ENCODE measurements around the gene SLFN12L.

- TF ChIP-seq IRF2 (CRISPR knock-in tag; IDR thresholded peaks at IDR 0.05; ENCODE audit: borderline replicate concordance, low read depth), result no peak
- no peak for TF ChIP-seq MAX (CRISPR knock-in tag; IDR thresholded peaks at IDR 0.05)
- TF ChIP-seq USF1 (CRISPR knock-in tag; IDR thresholded peaks at IDR 0.05), result no peak
- no peak for TF ChIP-seq RELA (CRISPR knock-in tag; IDR thresholded peaks at IDR 0.05; ENCODE audit: borderline replicate concordance)
- no peak for TF ChIP-seq SMAD3 (CRISPR knock-in tag; IDR thresholded peaks at IDR 0.05; ENCODE audit: borderline replicate concordance)
- TF ChIP-seq ZNF121 (CRISPR knock-in tag; IDR thresholded peaks at IDR 0.05), result no peak
These were observed 40.8 kb downstream of the SLFN12L start for GRCh38 chr17:35496451-35497290.

All from WTC11 (cell line).